Prostate gland (tissue), 2 donors: ENCODE data around the gene EXOC1L.

Experiments
- POLR2A ChIP-seq: fragments of 450-650 bp; IDR thresholded peaks from one replicate; pipeline ENCODE4 v1.6.1; 2016; ENCODE audit warnings: antibody characterized with exemption, mild to moderate bottlenecking
- POLR2AphosphoS5 ChIP-seq: sonication (generic); formaldehyde crosslinking; IDR thresholded peaks from one replicate; pipeline ENCODE4 v1.6.1; 2017; ENCODE audit warnings: antibody characterized with exemption
- TF ChIP-seq, protein P1 (sequence below), 4 experiments: fragments of 200-600 bp in 2 of 4; fragments of 450-650 bp in 2 of 4; sonication (generic) in 2 of 4; IDR thresholded peaks; 1 replicate in 3 of 4; 2 replicates in 1 of 4; pipeline ENCODE4 v1.5.1; 2016 to 2019; ENCODE audit warnings: antibody characterized with exemption in 4 of 4, mild to moderate bottlenecking in 2 of 4, moderate library complexity in 2 of 4

DNA sequence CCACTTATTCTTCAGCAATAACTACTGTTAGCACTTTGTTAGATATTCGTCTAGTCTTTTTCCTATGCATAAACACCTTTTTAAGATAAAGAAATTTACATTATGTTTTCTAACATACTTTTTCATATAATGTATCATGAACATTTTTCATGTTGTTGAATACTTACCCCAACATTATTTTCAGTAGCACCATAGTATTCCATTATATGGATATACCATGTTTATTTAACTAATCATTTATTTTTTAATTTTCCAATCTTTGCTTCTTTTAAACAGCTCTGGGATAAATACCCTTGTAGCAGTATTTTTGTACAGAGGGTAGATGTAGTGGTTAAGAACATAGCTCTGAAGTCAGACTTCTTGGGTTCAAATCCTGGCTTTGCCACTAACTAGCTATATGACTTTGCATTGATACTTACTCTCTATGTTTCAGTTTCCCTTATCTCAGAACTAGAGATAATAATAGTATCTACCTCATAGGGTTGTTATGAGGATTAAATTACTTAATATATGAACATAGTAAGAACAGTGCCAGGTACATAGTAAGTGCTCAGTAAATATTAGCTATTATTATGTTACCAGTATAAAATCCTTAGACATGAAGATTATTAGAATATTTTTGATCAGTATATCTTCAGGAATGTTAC is 45.1 kb downstream of the EXOC1L start:
- TF ChIP-seq, protein P1, sequence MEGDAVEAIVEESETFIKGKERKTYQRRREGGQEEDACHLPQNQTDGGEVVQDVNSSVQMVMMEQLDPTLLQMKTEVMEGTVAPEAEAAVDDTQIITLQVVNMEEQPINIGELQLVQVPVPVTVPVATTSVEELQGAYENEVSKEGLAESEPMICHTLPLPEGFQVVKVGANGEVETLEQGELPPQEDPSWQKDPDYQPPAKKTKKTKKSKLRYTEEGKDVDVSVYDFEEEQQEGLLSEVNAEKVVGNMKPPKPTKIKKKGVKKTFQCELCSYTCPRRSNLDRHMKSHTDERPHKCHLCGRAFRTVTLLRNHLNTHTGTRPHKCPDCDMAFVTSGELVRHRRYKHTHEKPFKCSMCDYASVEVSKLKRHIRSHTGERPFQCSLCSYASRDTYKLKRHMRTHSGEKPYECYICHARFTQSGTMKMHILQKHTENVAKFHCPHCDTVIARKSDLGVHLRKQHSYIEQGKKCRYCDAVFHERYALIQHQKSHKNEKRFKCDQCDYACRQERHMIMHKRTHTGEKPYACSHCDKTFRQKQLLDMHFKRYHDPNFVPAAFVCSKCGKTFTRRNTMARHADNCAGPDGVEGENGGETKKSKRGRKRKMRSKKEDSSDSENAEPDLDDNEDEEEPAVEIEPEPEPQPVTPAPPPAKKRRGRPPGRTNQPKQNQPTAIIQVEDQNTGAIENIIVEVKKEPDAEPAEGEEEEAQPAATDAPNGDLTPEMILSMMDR (IDR thresholded peaks at IDR 0.05) = no peak
- no peak for TF ChIP-seq POLR2A
- TF ChIP-seq POLR2AphosphoS5 = no peak
